Stimulated activated CD8-positive, alpha-beta memory T cell treated with anti-CD3 and anti-CD28 coated beads, Interleukin-4, amount 100 ng/mL, for 48 hours (primary cell): ENCODE data around the gene IGDCC3.

Experiments used
- DNase-seq: peaks from one replicate; pipeline ENCODE4 v3.0.0-alpha.2; 2020

Gene IGDCC3

DNA sequence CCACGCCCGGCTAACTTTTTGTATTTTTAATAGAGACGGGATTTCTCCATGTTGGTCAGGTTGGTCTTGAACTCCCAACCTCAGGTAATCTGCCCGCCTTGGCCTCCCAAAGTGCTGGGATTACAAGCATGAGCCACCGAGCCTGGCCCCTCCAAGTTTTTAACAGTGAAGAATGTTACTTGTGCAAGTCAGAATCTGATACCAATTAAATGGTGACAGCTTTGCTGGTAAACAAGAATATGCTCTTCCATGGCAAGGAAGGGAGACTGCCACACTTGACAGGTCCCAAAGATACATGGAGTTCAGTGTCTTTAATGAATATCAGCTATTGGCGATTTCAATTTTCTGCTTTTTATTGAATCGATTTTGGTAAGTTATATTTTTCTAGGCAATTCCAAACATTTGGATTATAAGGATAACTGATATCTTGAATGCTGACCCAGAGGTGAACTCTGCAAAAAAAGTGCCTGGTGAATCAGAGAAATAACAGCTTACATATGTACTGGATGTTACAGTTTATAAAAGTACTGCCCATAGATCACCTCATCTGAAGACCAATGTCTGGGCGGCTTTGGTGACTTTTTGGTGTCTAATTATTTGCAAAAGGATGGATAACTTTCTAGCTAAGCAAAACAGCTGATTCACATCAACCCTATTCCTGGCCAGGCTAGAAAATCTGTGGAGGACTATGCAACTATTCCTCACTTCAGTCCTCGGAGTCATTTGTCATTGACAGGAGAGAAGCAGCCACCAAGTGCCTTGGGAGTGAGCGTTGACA is 92.3 kb downstream of the IGDCC3 start:
- no peak for DNase-seq

DNA sequence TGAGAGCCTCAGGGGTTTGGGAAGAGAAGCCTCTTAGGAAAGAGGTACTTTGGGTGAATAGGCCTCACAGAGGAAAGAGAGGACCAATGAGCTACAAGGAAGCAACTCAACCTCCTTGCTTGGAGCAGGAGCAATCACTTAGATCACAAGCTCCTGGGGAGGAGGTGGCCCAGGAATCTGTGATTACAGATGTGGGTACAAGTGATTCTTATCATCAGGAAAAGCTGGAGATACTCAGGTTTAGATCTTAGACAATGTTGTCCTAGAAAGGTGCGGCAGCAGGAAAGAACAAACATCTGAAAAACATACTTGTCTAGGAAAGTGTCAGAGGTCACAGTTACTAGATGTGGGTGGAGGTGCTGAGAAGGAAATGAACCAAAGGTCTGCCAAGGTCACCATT is 99.3 kb downstream of the IGDCC3 start:
- no peak for DNase-seq
